Stimulated activated CD4-positive, alpha-beta T cell treated with anti-CD3 and anti-CD28 coated beads, Interleukin-15, amount 100 ng/mL, for 1 hour (primary cell): ENCODE results near the gene TAF10.

ENCODE experiments used
- DNase-seq, 2 donors: peaks; one replicate each; pipeline ENCODE4 v3.0.0-alpha.2; 2020; ENCODE audit warnings: low read depth in 1 of 2, low spot score in 1 of 2

Gene TAF10

GRCh38 chr11:6625832-6626420 lies 13.9 kb upstream of the TAF10 start:
- no peak for DNase-seq

- no peak for DNase-seq
Observed at GRCh38 chr11:6625156-6625831, 13.3 kb upstream of the TAF10 start.

- DNase-seq: no peak
Observed at GRCh38 chr11:6623391-6624363, 11.7 kb upstream of the TAF10 start.

GRCh38 chr11:6622261-6623171 lies 10.5 kb upstream of the TAF10 start:
- no peak for DNase-seq

GRCh38 chr11:6621711-6622211 lies 9.7 kb upstream of the TAF10 start:
- no peak for DNase-seq

GRCh38 chr11:6620636-6621035 lies 8.6 kb upstream of the TAF10 start:
- DNase-seq: no peak

GRCh38 chr11:6619004-6619745 lies 7.2 kb upstream of the TAF10 start, which contains the start of gene TPP1:
Gene TPP1 (minus strand): TSS chr11:6619422. CDS start chr11:6619400, 22 bp downstream.
- peak; percentile 71 to 80 for DNase-seq

GRCh38 chr11:6618117-6619003 lies 6.3 kb upstream of the TAF10 start:
- peak in 1 of 2 donors; percentile 49 for DNase-seq

GRCh38 chr11:6617315-6617781 lies 5.3 kb upstream of the TAF10 start:
- DNase-seq: no peak

GRCh38 chr11:6616596-6617250 lies 4.7 kb upstream of the TAF10 start:
- DNase-seq: no peak

GRCh38 chr11:6615882-6616585 lies 4.0 kb upstream of the TAF10 start:
- DNase-seq: no peak

GRCh38 chr11:6615046-6615445 lies 3.0 kb upstream of the TAF10 start:
- DNase-seq: no peak

GRCh38 chr11:6614446-6614845 lies 2.4 kb upstream of the TAF10 start:
- DNase-seq: no peak

GRCh38 chr11:6613496-6613895 lies 1.5 kb upstream of the TAF10 start:
- no peak for DNase-seq

- DNase-seq: no peak
Observed at GRCh38 chr11:6611963-6612212, 128 bp downstream of the TAF10 start.

GRCh38 chr11:6611092-6611962 lies 689 bp downstream of the TAF10 start:
- no peak for DNase-seq

GRCh38 chr11:6610591-6610990 lies 1.4 kb downstream of the TAF10 start:
- no peak for DNase-seq
